NK-92 (cell line): Measurements from ENCODE around the gene PPP1R1C.
"Not testable (repeated sequence)": the region's sequence is repeated elsewhere in the genome, so short reads cannot be mapped to it uniquely, and the experiment has no call there.

Source experiments
- DNase-seq: peaks from one replicate; lab custom pipeline; 2025; ENCODE audit not compliant: unreplicated experiment; lab: John Stamatoyannopoulos, UW

Gene PPP1R1C

GRCh38 chr2:181985632-181986205 lies at the start of gene PPP1R1C:
Gene PPP1R1C, plus strand, starts transcription at chr2:181985853. Its CDS starts 258 bp downstream, at chr2:181986111.
- DNase-seq = no peak

GRCh38 chr2:181937473-181937872 lies 48.2 kb upstream of the PPP1R1C start:
- no peak for DNase-seq

GRCh38 chr2:181943411-181944124 lies 42.1 kb upstream of the PPP1R1C start:
- no peak for DNase-seq

- DNase-seq = no peak
These were observed 41.3 kb upstream of the PPP1R1C start for GRCh38 chr2:181944164-181944913.

- DNase-seq = no peak
These were observed 40.8 kb upstream of the PPP1R1C start for GRCh38 chr2:181944914-181945291.

GRCh38 chr2:181946444-181947127 lies 39.1 kb upstream of the PPP1R1C start:
- DNase-seq = no peak

- no peak for DNase-seq
These were observed 38.4 kb upstream of the PPP1R1C start for GRCh38 chr2:181947273-181947672.

GRCh38 chr2:181948227-181948626 lies 37.4 kb upstream of the PPP1R1C start:
- no peak for DNase-seq

- no peak for DNase-seq
These were observed 36.6 kb upstream of the PPP1R1C start for GRCh38 chr2:181949047-181949446.

- DNase-seq = no peak
These were observed 33.0 kb upstream of the PPP1R1C start for GRCh38 chr2:181952404-181953226.

GRCh38 chr2:181953881-181954537 lies 31.6 kb upstream of the PPP1R1C start:
- DNase-seq = no peak

GRCh38 chr2:181954538-181954883 lies 31.1 kb upstream of the PPP1R1C start:
- no peak for DNase-seq

GRCh38 chr2:181955010-181955409 lies 30.6 kb upstream of the PPP1R1C start:
- DNase-seq = no peak

GRCh38 chr2:181955866-181956265 lies 29.8 kb upstream of the PPP1R1C start:
- DNase-seq = not testable (repeated sequence)

- no peak for DNase-seq
These were observed 28.0 kb upstream of the PPP1R1C start for GRCh38 chr2:181957668-181958067.

GRCh38 chr2:181958726-181959125 lies 26.9 kb upstream of the PPP1R1C start:
- DNase-seq = no peak

GRCh38 chr2:181959508-181959907 lies 26.1 kb upstream of the PPP1R1C start:
- no peak for DNase-seq

GRCh38 chr2:181961167-181961566 lies 24.5 kb upstream of the PPP1R1C start:
- DNase-seq = not testable (repeated sequence)

- DNase-seq = no peak
These were observed 23.5 kb upstream of the PPP1R1C start for GRCh38 chr2:181962142-181962541.

GRCh38 chr2:181970160-181970794 lies 15.4 kb upstream of the PPP1R1C start:
- DNase-seq = no peak
